ENCODE data around the gene TMCC2.
"Not testable (repeated sequence)": the region's sequence is repeated elsewhere in the genome, so short reads cannot be mapped to it uniquely, and the experiment has no call there.

Gene TMCC2

GRCh38 chr1:205211839-205212536 lies 15.8 kb upstream of the TMCC2 start:
- no peak for DNase-seq (ENCODE audit: low read depth)

- no peak for DNase-seq (ENCODE audit: low read depth)
Measured at GRCh38 chr1:205214756-205215155, 13.0 kb upstream of the TMCC2 start.

GRCh38 chr1:205216588-205216987 lies 11.2 kb upstream of the TMCC2 start:
- DNase-seq (ENCODE audit: low read depth) = no peak

- DNase-seq (ENCODE audit: low read depth) = no peak
Measured at GRCh38 chr1:205217418-205217817, 10.3 kb upstream of the TMCC2 start.

GRCh38 chr1:205220421-205220820 lies 7.3 kb upstream of the TMCC2 start:
- DNase-seq (ENCODE audit: low read depth) = no peak

GRCh38 chr1:205224736-205225135 lies 3.0 kb upstream of the TMCC2 start:
- DNase-seq (ENCODE audit: low read depth) = no peak

GRCh38 chr1:205225901-205226765 lies 1.6 kb upstream of the TMCC2 start:
- DNase-seq (ENCODE audit: low read depth) = no peak

- no peak for DNase-seq (ENCODE audit: low read depth)
Measured at GRCh38 chr1:205226868-205227583, 720 bp upstream of the TMCC2 start.

GRCh38 chr1:205228093-205228521 lies 361 bp downstream of the TMCC2 start:
- DNase-seq (ENCODE audit: low read depth) = no peak

- DNase-seq (ENCODE audit: low read depth) = peak; percentile 43
Measured at GRCh38 chr1:205229399-205229871, 1.7 kb downstream of the TMCC2 start.

- no peak for DNase-seq (ENCODE audit: low read depth)
Measured at GRCh38 chr1:205229916-205230700, 2.4 kb downstream of the TMCC2 start.

- no peak for DNase-seq (ENCODE audit: low read depth)
Measured at GRCh38 chr1:205230982-205231381, 3.2 kb downstream of the TMCC2 start.

- DNase-seq (ENCODE audit: low read depth) = no peak
Measured at GRCh38 chr1:205232127-205232820, 4.5 kb downstream of the TMCC2 start.

- DNase-seq (ENCODE audit: low read depth) = no peak
Measured at GRCh38 chr1:205232945-205233397, 5.2 kb downstream of the TMCC2 start.

- DNase-seq (ENCODE audit: low read depth) = not testable (repeated sequence)
Measured at GRCh38 chr1:205233986-205234385, 6.2 kb downstream of the TMCC2 start.

GRCh38 chr1:205235951-205236350 lies 8.2 kb downstream of the TMCC2 start:
- no peak for DNase-seq (ENCODE audit: low read depth)

- DNase-seq (ENCODE audit: low read depth) = no peak
Measured at GRCh38 chr1:205236526-205236925, 8.8 kb downstream of the TMCC2 start.

GRCh38 chr1:205236951-205237475 lies 9.3 kb downstream of the TMCC2 start:
- DNase-seq (ENCODE audit: low read depth) = no peak

GRCh38 chr1:205237526-205238484 lies 10.1 kb downstream of the TMCC2 start:
- no peak for DNase-seq (ENCODE audit: low read depth)

- DNase-seq (ENCODE audit: low read depth) = no peak
Measured at GRCh38 chr1:205239078-205239477, 11.3 kb downstream of the TMCC2 start.
